ENCODE data around the gene FBXL7. TPM values are rescaled to one million over a fixed set of nuclear protein-coding genes. Genes with fewer than 3 reads are reported as not detected.
A peak's percentile ranks its signal among the peaks of the same experiment; 100 is the strongest.

Gene FBXL7
- 15.2 and 15.4 TPM in 2 replicates for total RNA-seq (2014; rRNA removed; shearing (Covaris generic))
- 4.5 and 5.0 TPM in 2 replicates for polyA plus RNA-seq (2016; fragmentation: Nextera tagmentation; extraction: Ambion mirVana)
- long read RNA-seq, partial matches to known transcripts: 0 of 1 reads
- long read RNA-seq, other reads (novel, unspliced or antisense): 1 of 1 reads

GRCh38 chr5:15499528-15500324, at the start of gene FBXL7:
TSS of gene FBXL7 (plus strand) at chr5:15500180.
- Mint-ChIP-seq H3K9me3 (no peaks in the 10 kb centered on the region), H3K27me3 (ENCODE audit: insufficient read depth, low read depth, poor library complexity) (peaks cover 15% of the 10 kb centered on the region), H3K36me3 (ENCODE audit: low read depth) (no peaks in the 10 kb centered on the region), H3K27ac (peak within 1 kb of the TSS; percentile 54), H3K4me1 (peaks cover 37% of the 10 kb centered on the region), H3K4me3 (peak within 1 kb of the TSS; percentile 83)
- H3K9me2 ChIP-seq (ENCODE audit: insufficient read depth): no peaks in the 10 kb centered on the region
- no peaks in the 10 kb centered on the region for H3K36me3 ChIP-seq (ENCODE audit: insufficient read depth)
- peaks cover 2% of the 10 kb centered on the region; the same call in 1 of the 2 replicates for H4K20me1 ChIP-seq (replicated peaks; ENCODE audit: insufficient read depth)
- DNase-seq (ENCODE audit: low spot score) (peak; percentile 94), ATAC-seq (peak; percentile 81)
- H3K4me1 ChIP-seq (ENCODE audit: insufficient read depth): peaks cover 36% of the 10 kb centered on the region
- H3K4me3 ChIP-seq: peak within 1 kb of the TSS; percentile 74
- TF ChIP-seq CREB1 (CRISPR knock-in tag; IDR thresholded peaks at IDR 0.05; ENCODE audit: low read depth): peak; percentile 30; the same call in 1 of the 2 replicates
- peak in 1 of 2 experiments; percentile 29; a peak in 1 of 4 replicates for TF ChIP-seq CTCF (conservative IDR thresholded peaks at IDR 0.05; ENCODE audit: low read depth in 2 of 2)
- TF ChIP-seq NANOG (IDR thresholded peaks at IDR 0.05; ENCODE audit: borderline replicate concordance): no peak
- peak; percentile 58 for TF ChIP-seq POLR2AphosphoS5 (IDR thresholded peaks at IDR 0.05; ENCODE audit: low read depth)
- peak within 1 kb of the TSS; percentile 90 for H3K4me2 ChIP-seq
- peaks cover 6% of the 10 kb centered on the region; the same call in 1 of the 2 replicates for H3K27me3 ChIP-seq (ENCODE audit: insufficient read depth)
- peak within 1 kb of the TSS; percentile 75; the same call in 1 of the 2 replicates for H3K27ac ChIP-seq (ENCODE audit: low read depth)
- H2AFZ ChIP-seq: peak within 1 kb of the TSS; percentile 98
- no peaks in the 10 kb centered on the region for H3F3A ChIP-seq (replicated peaks; ENCODE audit: low read depth)
- H3K79me2 ChIP-seq (replicated peaks; ENCODE audit: insufficient read depth): peaks cover 31% of the 10 kb centered on the region

GRCh38 chr5:15450473-15450872, 49.5 kb upstream of the FBXL7 start:
- no peak for ATAC-seq
- no peaks in the 10 kb centered on the region for H4K20me1 ChIP-seq (replicated peaks; ENCODE audit: insufficient read depth)
- no peaks in the 10 kb centered on the region for H3K36me3 ChIP-seq (ENCODE audit: insufficient read depth)
- no peak for DNase-seq (ENCODE audit: low spot score)
- no peaks in the 10 kb centered on the region; the same call in 1 of the 3 replicates for H3K4me1 Mint-ChIP-seq
- TF ChIP-seq ZNF331 (CRISPR knock-in tag; IDR thresholded peaks at IDR 0.05; ENCODE audit: low read depth) (no peak), CREB1 (CRISPR knock-in tag; IDR thresholded peaks at IDR 0.05; ENCODE audit: low read depth) (no peak), ETS1 (IDR thresholded peaks at IDR 0.05) (no peak), EZH2 (IDR thresholded peaks at IDR 0.05; ENCODE audit: low read depth, unreplicated experiment) (no peak), CTCF (conservative IDR thresholded peaks at IDR 0.05; ENCODE audit: low read depth in 2 of 2) (no peak), NANOG (IDR thresholded peaks at IDR 0.05; ENCODE audit: borderline replicate concordance) (no peak), REST (IDR thresholded peaks at IDR 0.05; ENCODE audit: unreplicated experiment) (no peak)
- no peak overlapping the region for H2AFZ ChIP-seq
- no peaks in the 10 kb centered on the region for H3F3A ChIP-seq (replicated peaks; ENCODE audit: low read depth)
- peaks cover 9% of the 10 kb centered on the region; the same call in 1 of the 2 replicates for H3K9me2 ChIP-seq (ENCODE audit: insufficient read depth)
- H3K36me3 Mint-ChIP-seq (ENCODE audit: low read depth): no peaks in the 10 kb centered on the region
- no peak overlapping the region for H3K27ac ChIP-seq (ENCODE audit: low read depth)
- H3K4me3 Mint-ChIP-seq: no peak overlapping the region
- H3K79me2 ChIP-seq (replicated peaks; ENCODE audit: insufficient read depth): no peaks in the 10 kb centered on the region
- H3K27ac Mint-ChIP-seq: no peak overlapping the region
- H3K4me3 ChIP-seq: no peak overlapping the region
- no peak overlapping the region for H3K4me2 ChIP-seq
- no peaks in the 10 kb centered on the region for H3K4me1 ChIP-seq (ENCODE audit: insufficient read depth)
- H3K27me3 ChIP-seq (ENCODE audit: insufficient read depth): no peaks in the 10 kb centered on the region
- no peaks in the 10 kb centered on the region; the same call in 1 of the 3 replicates for H3K9me3 Mint-ChIP-seq
- H3K27me3 Mint-ChIP-seq (ENCODE audit: insufficient read depth, low read depth, poor library complexity): peaks cover 10% of the 10 kb centered on the region
